Keratinocyte (primary cell): ENCODE results near the gene MAST2. TPM values are rescaled to one million over a fixed set of nuclear protein-coding genes. Genes with fewer than 3 reads are reported as not detected.
"Not testable (repeated sequence)": the region's sequence is repeated elsewhere in the genome, so short reads cannot be mapped to it uniquely, and the experiment has no call there.

Experiments used
- DNase-seq: peaks from one replicate; pipeline ENCODE4 v3.0.0-alpha.2; 2011; ENCODE audit warnings: low read depth, missing footprints, low spot score
- FAIRE-seq: peaks from 2 replicates; lab custom pipeline; 2011; peaks lifted over from hg19 to GRCh38; lab: Jason Lieb, UNC
- H2AFZ ChIP-seq: 2 replicates; pipeline ENCODE4 v1.6.0; 2012; ENCODE audit warnings: low read length, control low read depth, inconsistent platforms; ENCODE audit not compliant: control insufficient read depth
- H3K27ac ChIP-seq: 2 replicates; pipeline ENCODE4 v1.5.1; 2011; ENCODE audit warnings: low read length; ENCODE audit not compliant: control insufficient read depth, insufficient read depth
- H3K27me3 ChIP-seq: 3 replicates; pipeline ENCODE4 v1.6.0; 2011; ENCODE audit warnings: low read length; ENCODE audit not compliant: control insufficient read depth, insufficient read depth; ENCODE audit errors: extremely low read depth
- H3K36me3 ChIP-seq, 2 experiments: 2 replicates in 1 of 2; 3 replicates in 1 of 2; pipeline ENCODE4 v1.5.1; 2011; ENCODE audit warnings: low read length in 2 of 2, mild to moderate bottlenecking in 1 of 2; ENCODE audit not compliant: control insufficient read depth in 2 of 2, insufficient read depth in 2 of 2; ENCODE audit errors: extremely low read depth in 1 of 2
- H3K4me1 ChIP-seq: 3 replicates; pipeline ENCODE4 v1.5.1; 2011; ENCODE audit warnings: low read length; ENCODE audit not compliant: control insufficient read depth, insufficient read depth; ENCODE audit errors: extremely low read depth
- H3K4me2 ChIP-seq: 3 replicates; pipeline ENCODE4 v1.6.0; 2011; ENCODE audit warnings: low read depth, low read length; ENCODE audit not compliant: control insufficient read depth, insufficient read depth; ENCODE audit errors: extremely low read depth
- H3K4me3 ChIP-seq, 3 experiments: fragments of 200-600 bp in 1 of 3; sonication (generic) in 1 of 3; 2 replicates in 2 of 3; 3 replicates in 1 of 3; pipeline ENCODE4 v1.5.1; 2011 to 2016; ENCODE audit warnings: low read length in 3 of 3, mild to moderate bottlenecking in 3 of 3, control low read depth in 2 of 3, inconsistent platforms in 1 of 3, low read depth in 1 of 3, mixed read lengths in 1 of 3, mixed run types in 1 of 3, moderate library complexity in 1 of 3; ENCODE audit not compliant: control insufficient read depth in 2 of 3, insufficient read depth in 2 of 3; ENCODE audit errors: extremely low read depth in 1 of 3
- H3K79me2 ChIP-seq: 2 replicates; pipeline ENCODE4 v1.6.0; 2012; ENCODE audit warnings: low read length; ENCODE audit not compliant: control insufficient read depth, insufficient read depth
- H3K9ac ChIP-seq: 3 replicates; pipeline ENCODE4 v1.6.0; 2011; ENCODE audit warnings: low read length; ENCODE audit not compliant: control insufficient read depth, insufficient read depth; ENCODE audit errors: extremely low read depth
- H3K9me1 ChIP-seq: 3 replicates; pipeline ENCODE4 v1.6.0; 2011; ENCODE audit warnings: low read length; ENCODE audit not compliant: control insufficient read depth, insufficient read depth; ENCODE audit errors: extremely low read depth
- H3K9me3 ChIP-seq: 2 replicates; pipeline ENCODE4 v1.5.1; 2012; ENCODE audit warnings: low read depth, low read length; ENCODE audit not compliant: control insufficient read depth
- H4K20me1 ChIP-seq: 3 replicates; pipeline ENCODE4 v1.6.0; 2011; ENCODE audit warnings: low read length; ENCODE audit not compliant: control insufficient read depth, insufficient read depth; ENCODE audit errors: extremely low read depth
- EZH2 ChIP-seq: IDR thresholded peaks from one replicate; pipeline ENCODE4 v1.6.1; 2012; ENCODE audit warnings: inconsistent platforms, mild to moderate bottlenecking, low read length, moderate library complexity
- dilution Hi-C: fragments of 300-500 bp; cut with MboI; formaldehyde crosslinking; loops from one replicate; pipeline ENCODE4 v1.7.0; 2020; ENCODE audit warnings: low sequenced_read_pairs; ENCODE audit not compliant: extremely low pct_ligation_motif_present
- polyA plus RNA-seq, 5 experiments: library from polyadenylated mRNA; depleted of rRNA in 3 of 5; stranded (reverse) in 3 of 5; stranded (forward) in 1 of 5; unstranded in 1 of 5; fragments of >200 nt; gene quantifications; 1 replicate in 1 of 5; 2 replicates in 3 of 5; 3 replicates in 1 of 5; pipeline versions ENCODE4 v1.2.1 to v1.2.3, GENCODE V29; 2011 to 2012; ENCODE audit warnings: missing spikeins in 2 of 5, low read depth in 1 of 5, low replicate concordance in 1 of 5
- TF ChIP-seq, protein P1 (sequence below), 3 experiments: IDR thresholded peaks in 1 of 3; conservative IDR thresholded peaks in 1 of 3; optimal IDR thresholded peaks in 1 of 3; 2 replicates in 2 of 3; 3 replicates in 1 of 3; pipeline versions ENCODE3 to v1.5.1; 2011; ENCODE audit warnings: low read length in 3 of 3, mild to moderate bottlenecking in 3 of 3, moderate library complexity in 2 of 3, control low read depth in 1 of 3, inconsistent platforms in 1 of 3; ENCODE audit not compliant: insufficient read depth in 2 of 3; ENCODE audit errors: extremely low read depth in 1 of 3

Gene MAST2
- polyA plus RNA-seq, 1 donor (not counting 4 experiments of a cell fraction or from before 2014, with no cell fraction given), result 12.2 TPM

DNA sequence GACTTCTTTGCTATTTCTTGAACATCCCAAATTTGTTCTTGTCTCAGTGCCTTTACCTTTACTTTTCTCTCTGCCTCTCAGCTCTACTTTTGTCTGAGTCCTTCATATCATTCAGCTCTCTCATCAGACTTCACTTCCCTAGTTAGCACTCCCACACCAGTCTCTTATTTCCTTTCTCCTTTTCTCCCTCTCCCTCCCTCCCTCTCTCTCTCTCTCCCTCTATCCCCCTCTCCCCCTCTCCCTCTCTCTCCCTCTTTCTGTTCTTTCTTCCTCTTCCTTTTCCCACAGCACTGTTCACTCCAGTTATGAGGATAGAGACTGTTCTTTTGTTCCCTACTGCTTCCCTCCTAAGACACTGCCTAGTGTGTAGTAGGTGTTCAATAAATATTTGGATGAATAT is 154.9 kb downstream of the MAST2 start:
- Histone ChIP-seq H3K79me2 (no peaks in the 10 kb centered on the region), H3K27me3 (no peaks in the 10 kb centered on the region), H3K9me3 (no peaks in the 10 kb centered on the region), H4K20me1 (no peaks in the 10 kb centered on the region), H3K9ac (no peak overlapping the region), H3K27ac (no peak overlapping the region), H2AFZ (no peak overlapping the region), H3K4me1 (peaks cover 5% of the 10 kb centered on the region), H3K4me3 (no peak overlapping the region), H3K36me3 (no peaks in the 10 kb centered on the region), H3K4me2 (no peak overlapping the region), H3K9me1 (no peaks in the 10 kb centered on the region)
- dilution Hi-C loops, result no loop called here
- no peak for TF ChIP-seq EZH2
- TF ChIP-seq, protein P1, sequence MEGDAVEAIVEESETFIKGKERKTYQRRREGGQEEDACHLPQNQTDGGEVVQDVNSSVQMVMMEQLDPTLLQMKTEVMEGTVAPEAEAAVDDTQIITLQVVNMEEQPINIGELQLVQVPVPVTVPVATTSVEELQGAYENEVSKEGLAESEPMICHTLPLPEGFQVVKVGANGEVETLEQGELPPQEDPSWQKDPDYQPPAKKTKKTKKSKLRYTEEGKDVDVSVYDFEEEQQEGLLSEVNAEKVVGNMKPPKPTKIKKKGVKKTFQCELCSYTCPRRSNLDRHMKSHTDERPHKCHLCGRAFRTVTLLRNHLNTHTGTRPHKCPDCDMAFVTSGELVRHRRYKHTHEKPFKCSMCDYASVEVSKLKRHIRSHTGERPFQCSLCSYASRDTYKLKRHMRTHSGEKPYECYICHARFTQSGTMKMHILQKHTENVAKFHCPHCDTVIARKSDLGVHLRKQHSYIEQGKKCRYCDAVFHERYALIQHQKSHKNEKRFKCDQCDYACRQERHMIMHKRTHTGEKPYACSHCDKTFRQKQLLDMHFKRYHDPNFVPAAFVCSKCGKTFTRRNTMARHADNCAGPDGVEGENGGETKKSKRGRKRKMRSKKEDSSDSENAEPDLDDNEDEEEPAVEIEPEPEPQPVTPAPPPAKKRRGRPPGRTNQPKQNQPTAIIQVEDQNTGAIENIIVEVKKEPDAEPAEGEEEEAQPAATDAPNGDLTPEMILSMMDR (optimal IDR thresholded peaks at IDR 0.05 in 1 of 3, IDR thresholded peaks at IDR 0.05 in 1 of 3, conservative IDR thresholded peaks at IDR 0.05 in 1 of 3; ENCODE audit: extremely low read depth in 1 of 3, insufficient read depth in 2 of 3, low read length in 3 of 3), result no peak
- FAIRE-seq, result no peak
- no peak for DNase-seq

DNA sequence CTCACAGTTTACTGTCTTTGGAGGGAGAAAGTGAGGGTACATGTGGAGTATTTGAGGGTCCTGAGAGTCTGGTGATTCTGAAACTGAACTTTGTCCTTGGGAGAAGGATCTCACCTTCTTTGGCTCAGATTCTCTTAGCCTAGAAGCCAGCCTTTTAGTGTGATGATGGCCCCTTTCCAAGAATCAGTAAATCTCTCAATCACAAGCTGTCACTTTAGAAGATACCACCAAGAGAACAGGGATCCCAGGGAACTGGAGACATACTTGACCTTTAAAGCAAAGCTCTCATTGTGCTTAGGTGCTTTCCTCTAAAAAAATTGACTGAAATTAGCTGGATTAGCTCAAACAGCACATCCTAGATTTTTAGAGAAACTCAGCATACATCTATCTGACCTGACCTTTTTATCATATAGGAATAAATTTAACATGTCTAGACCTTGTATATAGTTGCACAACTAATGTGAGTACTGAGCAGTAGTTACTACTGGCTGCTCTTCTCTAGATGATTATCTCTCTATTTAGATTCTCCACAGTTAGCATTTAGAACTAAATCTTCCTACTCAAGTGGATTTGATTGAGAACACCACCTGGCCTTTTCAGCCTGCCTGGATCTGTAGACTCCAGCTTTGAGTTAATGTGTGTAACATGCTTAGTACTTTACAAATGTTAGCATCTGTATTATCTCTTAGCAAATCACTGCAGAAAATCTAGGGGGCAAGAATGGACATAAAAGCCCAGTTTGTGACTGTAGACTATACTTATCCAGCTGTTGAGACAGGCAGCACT is 157.7 kb downstream of the MAST2 start:
- no peak overlapping the region for H3K27ac ChIP-seq
- H4K20me1 ChIP-seq, result no peaks in the 10 kb centered on the region
- H3K4me2 ChIP-seq, result no peak overlapping the region
- no peak for TF ChIP-seq EZH2
- TF ChIP-seq, protein P1 (optimal IDR thresholded peaks at IDR 0.05 in 1 of 3, IDR thresholded peaks at IDR 0.05 in 1 of 3, conservative IDR thresholded peaks at IDR 0.05 in 1 of 3; ENCODE audit: extremely low read depth in 1 of 3, insufficient read depth in 2 of 3, low read length in 3 of 3), result no peak
- no peaks in the 10 kb centered on the region for H3K79me2 ChIP-seq
- H3K9ac ChIP-seq, result no peak overlapping the region
- no peaks in the 10 kb centered on the region for H3K36me3 ChIP-seq
- H3K27me3 ChIP-seq, result no peaks in the 10 kb centered on the region
- H3K4me3 ChIP-seq, result no peak overlapping the region
- H3K4me1 ChIP-seq, result no peaks in the 10 kb centered on the region
- dilution Hi-C loops, result no loop called here
- no peak overlapping the region for H2AFZ ChIP-seq
- DNase-seq, result no peak
- H3K9me1 ChIP-seq, result no peaks in the 10 kb centered on the region
- no peaks in the 10 kb centered on the region for H3K9me3 ChIP-seq
- FAIRE-seq, result no peak

DNA sequence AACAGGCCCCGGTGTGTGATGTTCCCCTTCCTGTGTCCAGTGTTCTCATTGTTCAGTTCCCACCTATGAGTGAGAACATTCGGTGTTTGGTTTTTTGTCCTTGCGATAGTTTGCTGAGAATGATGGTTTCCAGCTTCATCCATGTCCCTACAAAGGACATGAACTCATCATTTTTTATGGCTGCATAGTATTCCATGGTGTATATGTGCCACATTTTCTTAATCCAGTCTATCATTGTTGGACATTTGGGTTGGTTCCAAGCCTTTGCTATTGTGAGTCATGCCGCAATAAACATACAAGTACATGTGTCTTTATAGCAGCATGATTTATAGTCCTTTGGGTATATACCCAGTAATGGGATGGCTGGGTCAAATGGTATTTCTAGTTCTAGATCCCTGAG is 158.5 kb downstream of the MAST2 start:
- H3K4me2 ChIP-seq, DNase-seq, H3K36me3 ChIP-seq, H3K9me1 ChIP-seq, H4K20me1 ChIP-seq, H3K9ac ChIP-seq, H2AFZ ChIP-seq, H3K79me2 ChIP-seq, H3K4me3 ChIP-seq, FAIRE-seq, dilution Hi-C loops, H3K27ac ChIP-seq, H3K4me1 ChIP-seq, H3K27me3 ChIP-seq, H3K9me3 ChIP-seq: not testable (repeated sequence)
